ENCODE results near the gene ZACN.

GRCh38 chr17:76076146-76076764, 2.7 kb upstream of the ZACN start:
- TF ChIP-seq, protein P1, sequence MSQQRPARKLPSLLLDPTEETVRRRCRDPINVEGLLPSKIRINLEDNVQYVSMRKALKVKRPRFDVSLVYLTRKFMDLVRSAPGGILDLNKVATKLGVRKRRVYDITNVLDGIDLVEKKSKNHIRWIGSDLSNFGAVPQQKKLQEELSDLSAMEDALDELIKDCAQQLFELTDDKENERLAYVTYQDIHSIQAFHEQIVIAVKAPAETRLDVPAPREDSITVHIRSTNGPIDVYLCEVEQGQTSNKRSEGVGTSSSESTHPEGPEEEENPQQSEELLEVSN (IDR thresholded peaks at IDR 0.05; ENCODE audit: borderline replicate concordance, low read depth), result no peak
- TF ChIP-seq, protein P2, sequence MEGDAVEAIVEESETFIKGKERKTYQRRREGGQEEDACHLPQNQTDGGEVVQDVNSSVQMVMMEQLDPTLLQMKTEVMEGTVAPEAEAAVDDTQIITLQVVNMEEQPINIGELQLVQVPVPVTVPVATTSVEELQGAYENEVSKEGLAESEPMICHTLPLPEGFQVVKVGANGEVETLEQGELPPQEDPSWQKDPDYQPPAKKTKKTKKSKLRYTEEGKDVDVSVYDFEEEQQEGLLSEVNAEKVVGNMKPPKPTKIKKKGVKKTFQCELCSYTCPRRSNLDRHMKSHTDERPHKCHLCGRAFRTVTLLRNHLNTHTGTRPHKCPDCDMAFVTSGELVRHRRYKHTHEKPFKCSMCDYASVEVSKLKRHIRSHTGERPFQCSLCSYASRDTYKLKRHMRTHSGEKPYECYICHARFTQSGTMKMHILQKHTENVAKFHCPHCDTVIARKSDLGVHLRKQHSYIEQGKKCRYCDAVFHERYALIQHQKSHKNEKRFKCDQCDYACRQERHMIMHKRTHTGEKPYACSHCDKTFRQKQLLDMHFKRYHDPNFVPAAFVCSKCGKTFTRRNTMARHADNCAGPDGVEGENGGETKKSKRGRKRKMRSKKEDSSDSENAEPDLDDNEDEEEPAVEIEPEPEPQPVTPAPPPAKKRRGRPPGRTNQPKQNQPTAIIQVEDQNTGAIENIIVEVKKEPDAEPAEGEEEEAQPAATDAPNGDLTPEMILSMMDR (IDR thresholded peaks at IDR 0.05), result no peak
- TF ChIP-seq ZC3H11A (IDR thresholded peaks at IDR 0.05) (no peak), KDM1A (IDR thresholded peaks at IDR 0.05; ENCODE audit: low read depth) (no peak), PHF8 (IDR thresholded peaks at IDR 0.05; ENCODE audit: borderline replicate concordance, low read depth) (no peak), POLR2A (IDR thresholded peaks at IDR 0.05; ENCODE audit: low read length) (no peak), JUN (IDR thresholded peaks at IDR 0.05) (no peak), REST (IDR thresholded peaks at IDR 0.05) (no peak)
